CD4-positive, alpha-beta T cell treated with Interferon gamma for 1 hour (primary cell): ENCODE results near the gene LSM14A.
"Not testable (repeated sequence)": the region's sequence is repeated elsewhere in the genome, so short reads cannot be mapped to it uniquely, and the experiment has no call there.

Experiments
- DNase-seq: peaks from one replicate; pipeline ENCODE4 v3.0.0-alpha.2; 2020

LSM14A gene

DNA sequence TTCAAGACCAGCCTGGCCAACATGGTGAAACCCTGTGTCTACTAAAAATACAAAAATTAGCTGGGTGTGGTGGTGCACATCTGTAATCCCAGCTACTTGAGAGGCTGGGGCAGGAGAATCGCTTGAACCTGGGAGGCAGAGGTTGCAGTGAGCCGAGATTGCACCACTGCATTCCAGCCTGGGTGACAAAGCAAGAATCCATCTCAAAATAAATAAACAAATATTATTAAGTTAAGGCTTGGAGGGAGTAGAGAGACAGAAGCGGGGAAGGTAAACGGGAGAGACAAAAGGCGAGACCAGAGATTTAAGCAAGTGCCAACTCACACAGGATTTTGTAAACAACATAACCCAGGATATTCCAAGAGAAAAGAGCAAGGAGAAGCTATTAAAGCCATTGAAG lies 12.8 kb upstream of the LSM14A start:
- not testable (repeated sequence) for DNase-seq

DNA sequence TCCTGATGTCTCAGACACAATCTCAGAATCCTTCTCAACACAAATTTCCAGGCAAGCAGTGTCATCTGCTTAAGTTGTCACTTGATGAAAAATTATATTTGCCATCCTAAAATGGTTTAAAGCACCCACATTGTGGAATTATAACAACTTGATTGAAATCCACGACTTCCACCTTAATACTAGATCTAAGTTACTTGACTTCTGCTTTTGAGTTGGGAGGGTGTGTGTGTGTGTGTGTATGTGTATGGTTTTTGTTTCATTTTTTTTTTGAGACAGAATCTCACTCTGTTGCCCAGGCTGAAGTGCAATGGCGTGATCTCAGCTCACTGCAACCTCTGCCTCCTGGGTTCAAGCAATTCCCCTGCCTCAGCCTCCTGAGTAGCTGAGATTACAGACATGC lies 10.4 kb upstream of the LSM14A start:
- not testable (repeated sequence) for DNase-seq

DNA sequence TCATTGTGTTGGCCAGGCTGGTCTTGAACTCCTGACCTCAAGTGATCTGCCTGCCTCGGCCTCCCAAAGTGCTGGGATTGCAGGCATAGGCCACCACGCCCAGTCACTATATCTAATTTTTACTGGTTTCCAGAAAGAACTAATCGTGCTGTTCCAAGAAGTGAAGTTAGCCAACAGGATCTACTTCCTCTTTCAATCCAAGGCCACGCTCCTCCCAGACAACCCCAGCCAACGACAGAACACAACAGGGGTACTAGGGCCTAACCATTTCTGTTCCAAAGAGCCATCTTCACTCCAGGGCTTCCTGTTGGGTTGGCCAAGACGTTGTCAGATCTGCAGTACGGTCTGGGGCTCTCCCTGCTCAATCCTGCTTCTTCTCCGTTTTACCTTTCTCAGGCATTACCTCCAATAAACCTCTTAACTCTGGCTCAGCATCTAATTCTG lies 7.0 kb upstream of the LSM14A start:
- no peak for DNase-seq

DNA sequence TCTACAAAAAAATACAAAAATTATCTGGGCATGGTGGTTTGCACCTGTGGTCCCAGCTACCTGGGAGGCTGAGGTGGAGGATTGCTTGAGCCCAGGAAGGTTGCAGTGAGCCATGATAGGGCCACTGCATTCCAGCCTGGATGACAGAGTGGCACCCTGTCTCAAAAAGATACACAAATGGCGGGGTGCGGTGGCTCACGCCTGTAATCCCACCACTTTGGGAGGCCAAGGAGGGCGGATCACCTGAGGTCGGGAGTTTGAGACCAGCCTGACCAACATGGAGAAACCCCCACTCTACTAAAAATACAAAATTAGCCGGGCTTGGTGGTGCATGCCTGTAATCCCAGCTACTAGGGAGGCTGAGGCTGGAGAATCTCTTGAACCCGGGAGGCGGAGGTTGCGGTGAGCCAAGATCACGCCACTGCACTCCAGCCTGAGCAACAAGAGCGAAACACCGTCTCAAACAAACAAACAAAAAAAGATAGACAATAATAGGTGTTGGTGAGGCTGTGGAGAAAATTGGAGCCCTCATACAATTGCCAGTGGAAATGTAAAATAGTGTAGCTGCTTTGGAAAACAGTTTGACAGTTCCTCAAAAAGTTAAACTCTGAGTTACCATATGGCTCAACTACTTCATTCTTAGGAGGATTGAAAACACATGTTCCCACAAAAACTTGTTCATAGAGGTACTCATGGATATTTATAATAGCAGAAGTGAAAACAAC lies 2.7 kb upstream of the LSM14A start:
- not testable (repeated sequence) for DNase-seq

DNA sequence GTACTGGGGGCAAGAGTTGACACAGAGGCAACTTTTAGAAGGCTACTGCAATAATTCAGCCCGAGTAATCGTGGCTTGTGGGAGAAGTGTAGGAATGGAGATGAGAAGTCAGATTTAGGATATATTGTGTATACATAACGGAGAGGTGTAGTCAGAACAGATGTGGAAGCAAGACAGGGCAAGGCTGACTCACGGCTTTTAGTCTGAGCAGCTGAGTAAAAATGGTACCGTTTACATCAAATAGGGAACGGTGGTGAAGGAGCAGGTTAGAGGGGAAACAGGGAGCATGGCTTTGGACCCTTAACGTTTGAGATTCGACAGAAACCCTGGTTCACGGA lies 796 bp upstream of the LSM14A start:
- DNase-seq, result no peak

DNA sequence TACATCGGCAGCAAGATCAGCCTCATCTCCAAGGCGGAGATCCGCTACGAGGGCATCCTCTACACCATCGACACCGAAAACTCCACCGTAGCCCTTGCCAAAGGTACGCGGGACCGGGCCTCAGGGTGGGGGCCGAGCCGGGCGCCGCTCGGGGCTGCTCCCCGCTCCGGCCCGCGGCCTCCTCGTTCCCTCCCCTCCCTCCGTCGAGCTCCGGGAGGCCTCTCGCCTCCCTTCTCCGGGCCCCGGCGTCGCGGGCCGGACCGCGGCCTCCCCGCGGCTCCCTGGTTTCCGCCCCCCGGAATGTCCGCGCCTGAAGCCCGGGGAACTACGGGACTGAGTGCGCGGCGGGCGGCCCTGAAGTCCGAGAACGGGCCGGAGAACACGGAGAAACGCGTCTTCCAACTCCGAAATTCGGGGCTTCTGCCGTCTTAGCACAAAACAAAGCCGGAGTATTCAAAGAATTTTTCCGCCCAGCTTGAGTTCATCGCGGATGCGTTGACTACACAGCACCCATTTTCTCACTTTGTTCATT lies 423 bp downstream of the LSM14A start:
- no peak for DNase-seq

DNA sequence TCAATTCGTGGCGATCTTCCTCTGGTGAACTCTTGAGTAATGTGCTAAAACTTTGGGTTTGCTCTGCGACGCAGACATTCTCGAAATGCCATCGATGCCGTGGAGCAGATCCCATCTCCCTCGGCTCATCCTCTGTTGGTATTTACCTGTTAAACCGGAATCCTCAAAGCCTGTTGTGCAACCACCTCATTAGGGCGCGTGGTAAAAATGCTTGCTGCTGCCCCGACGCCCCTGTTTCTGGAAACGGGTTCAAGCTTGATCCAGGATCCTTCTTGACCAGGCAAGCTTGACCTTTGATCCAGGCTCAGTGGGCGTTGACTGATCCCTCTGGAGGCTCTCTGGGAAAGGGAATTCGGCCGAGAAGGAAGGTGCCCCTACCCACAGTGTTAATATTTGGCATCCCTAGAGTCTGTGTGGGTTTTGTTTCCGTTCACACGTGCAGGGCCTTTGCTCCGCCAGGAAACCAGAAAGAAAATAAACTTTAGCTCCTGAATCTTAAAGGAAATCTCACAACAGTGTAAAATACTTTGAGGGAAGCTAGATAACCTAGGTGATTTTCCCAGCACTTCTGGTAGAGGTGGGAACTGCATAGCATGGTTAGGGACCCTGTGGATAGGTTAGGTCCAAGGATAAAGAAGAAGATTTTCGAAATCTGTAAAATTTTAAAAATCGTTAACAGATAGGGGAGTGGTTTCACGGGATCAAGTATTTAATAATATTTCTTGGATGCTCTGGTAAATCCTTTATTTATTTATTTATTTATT lies 1.1 kb downstream of the LSM14A start:
- no peak for DNase-seq

DNA sequence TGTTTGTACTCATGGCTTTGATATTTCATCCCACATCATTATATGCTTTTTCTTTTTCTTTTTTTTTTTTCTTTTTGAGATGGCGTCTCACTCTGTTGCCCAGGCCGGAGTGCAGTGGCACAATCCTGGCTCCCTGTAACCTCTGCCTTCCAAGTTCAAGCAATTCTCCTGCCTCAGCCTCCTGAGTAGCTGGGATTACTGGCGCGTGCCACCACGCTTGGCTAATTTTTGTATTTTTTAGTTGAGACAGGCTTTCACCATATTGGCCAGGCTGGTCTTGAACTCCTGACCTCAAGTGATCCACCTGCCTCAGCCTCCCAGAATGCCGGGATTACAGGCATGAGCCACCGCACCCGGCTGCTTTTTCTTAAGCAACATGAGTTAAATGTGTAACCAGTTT lies 2.9 kb downstream of the LSM14A start:
- not testable (repeated sequence) for DNase-seq

DNA sequence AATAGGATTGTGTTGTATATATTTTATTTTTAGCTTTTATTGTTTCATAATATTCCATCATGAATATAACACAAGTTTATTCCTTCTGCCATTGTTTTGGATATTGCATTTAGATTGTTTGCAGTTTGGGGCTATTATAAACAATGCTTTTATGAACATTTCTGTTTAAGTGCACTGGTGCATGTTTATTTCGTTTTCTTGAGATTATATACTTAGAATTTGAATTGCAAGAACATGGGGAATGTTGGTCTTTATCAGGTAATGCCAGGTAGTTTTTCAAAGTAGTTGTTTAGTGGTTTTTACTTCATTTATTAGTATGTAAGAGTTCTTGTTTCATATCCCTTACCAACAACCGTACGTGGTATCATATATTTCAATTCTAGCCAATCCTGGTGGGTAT lies 4.3 kb downstream of the LSM14A start:
- no peak for DNase-seq

DNA sequence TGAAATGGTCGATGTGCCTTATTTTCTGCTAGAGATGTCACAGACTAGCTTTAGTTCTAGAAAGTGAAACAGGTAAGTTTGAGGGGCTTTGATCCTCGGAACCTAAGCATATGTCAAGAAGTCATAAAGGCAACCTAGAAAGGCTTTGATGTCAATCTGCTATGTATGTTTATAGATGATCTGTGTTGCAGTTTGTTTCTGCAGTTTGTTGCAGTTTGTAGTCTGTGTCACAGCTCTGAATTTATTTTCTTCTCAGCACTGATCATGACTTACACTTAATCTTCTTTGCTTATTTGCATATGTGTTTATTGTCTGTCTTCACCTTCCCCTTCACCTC lies 5.9 kb downstream of the LSM14A start:
- no peak for DNase-seq

DNA sequence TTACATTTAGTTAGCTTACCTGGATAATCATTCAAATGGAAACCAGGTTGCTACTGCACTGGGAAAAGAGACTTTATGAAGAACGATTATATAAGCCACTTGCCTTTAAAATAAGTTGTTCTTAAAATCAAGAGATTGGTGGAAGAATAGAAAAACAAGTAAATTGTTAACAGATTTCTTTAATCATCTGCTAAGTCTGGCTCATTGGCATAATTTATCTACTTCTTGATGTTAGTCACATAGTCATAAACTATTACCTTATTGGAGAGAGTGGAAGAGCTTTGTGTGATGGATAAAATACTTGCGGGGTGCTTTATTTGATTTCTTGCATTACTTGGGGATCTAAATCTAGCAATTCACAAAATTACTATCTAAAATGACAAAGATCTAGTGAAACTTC lies 6.8 kb downstream of the LSM14A start:
- DNase-seq, result no peak

DNA sequence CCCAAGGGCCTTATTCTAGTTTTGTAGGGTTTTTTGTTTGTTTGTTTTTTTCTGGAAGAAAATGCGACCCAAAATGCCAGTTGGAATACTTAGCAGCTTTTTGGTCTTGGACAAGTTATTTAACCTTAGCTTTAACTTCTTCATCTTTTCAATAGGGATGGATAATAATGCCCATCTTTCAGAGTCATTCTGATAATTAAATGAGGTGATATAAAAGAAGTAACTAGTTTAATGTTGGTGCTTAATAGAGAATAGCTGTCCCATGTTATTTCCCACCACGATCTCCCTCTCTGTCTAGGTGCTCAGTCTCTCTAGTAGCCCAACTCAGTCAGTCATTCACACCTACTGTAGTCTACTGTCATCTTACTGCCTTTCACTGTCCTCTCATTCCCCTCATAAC lies 8.0 kb downstream of the LSM14A start:
- no peak for DNase-seq

DNA sequence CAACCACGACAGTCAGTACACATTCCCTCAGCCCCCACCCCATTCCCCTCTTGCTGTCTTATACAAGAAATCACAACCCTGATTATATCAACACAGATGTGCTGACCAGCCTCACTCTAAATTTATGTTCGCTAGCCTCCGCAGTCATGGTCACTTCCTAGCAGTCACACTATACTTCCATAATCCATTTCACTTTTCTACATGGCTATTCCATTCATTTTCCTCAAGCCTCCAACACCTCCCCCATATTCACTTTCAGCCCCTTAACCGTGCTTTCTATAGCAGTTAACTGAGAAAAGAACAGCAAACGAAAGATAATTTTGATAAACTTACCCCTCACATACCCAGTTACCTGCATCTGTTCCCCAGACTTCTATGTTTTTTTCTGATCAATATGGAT lies 8.4 kb downstream of the LSM14A start:
- no peak for DNase-seq

DNA sequence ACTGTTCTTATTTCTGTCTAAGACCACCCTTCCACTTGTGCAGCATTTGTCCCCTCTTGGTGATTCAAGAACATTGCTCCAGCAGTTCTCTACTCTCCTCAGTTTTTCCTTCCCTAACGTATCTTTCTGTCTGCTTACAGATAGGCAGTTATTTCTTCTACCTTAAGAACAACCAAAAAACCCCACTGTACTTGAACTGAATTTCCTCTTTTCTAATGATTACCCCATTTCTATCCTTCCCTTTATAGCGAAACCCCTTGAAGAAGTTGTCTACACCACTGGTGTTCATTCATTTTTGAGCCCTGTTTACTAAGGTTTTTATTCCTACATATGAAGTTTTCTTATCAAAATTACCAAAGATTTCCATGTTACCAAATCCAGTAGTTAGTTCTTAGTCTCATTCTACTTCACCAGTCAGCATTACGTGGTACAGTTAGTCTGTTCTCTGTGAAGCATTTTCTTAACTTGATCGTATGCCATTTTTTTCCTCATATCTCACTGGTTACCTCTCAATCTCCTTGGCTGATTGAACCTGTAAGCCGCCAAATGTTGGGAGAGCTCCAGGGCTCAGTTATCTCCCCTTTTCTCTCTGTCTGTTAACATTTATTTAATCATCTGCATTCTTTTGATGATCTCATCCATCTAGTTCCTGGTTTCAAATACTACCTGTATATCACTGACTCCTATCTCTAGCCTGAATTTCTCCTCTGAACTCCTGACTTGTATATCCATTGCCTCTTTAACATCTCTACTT lies 9.0 kb downstream of the LSM14A start:
- no peak for DNase-seq

DNA sequence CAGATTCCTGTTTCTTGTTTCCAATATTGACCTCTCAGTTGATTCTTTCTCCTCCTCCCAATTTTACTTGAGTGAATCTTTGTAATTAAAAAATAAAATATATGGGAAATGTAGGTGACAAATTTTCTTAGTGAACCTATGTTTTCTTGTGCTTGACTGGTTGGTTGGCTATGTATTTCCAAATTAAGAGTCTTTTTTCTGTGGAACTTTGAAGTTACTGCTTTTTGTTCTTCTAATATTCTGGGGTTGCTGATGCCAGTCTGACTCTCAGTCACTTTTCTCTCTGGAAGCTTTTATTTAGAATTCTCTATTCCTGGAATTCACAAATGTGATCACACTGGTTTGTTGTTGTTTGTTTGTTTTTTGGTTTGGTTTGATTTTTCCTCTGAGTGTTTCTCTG lies 9.8 kb downstream of the LSM14A start:
- no peak for DNase-seq

DNA sequence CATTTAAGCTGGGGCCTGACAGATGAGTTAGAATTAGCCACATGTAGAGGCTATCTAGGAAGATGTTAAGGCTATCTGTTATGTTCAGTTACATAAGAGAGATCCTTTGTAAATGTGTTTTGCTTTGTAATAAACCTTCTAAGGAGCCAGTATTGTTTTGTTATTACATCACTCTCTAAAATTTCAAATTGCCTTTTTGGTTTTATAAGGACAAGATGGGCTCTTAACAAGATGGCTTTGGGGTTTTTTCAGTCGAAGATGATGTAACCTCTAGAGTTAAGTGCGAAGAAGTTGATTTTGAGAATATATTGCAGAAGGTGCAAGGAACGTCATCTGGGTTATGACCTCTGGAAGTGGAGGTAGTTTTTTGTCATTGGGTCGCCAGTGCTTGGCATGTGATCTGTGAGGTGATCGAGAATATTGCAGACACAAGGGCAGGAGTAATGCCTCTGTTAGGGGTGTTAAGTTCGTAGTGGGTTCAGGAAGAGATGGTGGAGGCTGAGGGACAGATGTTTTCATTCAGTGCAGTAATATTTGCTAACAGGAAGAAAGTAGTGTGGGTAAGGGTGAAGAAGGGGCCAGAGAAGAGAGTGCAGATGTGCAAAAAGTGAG lies 12.7 kb downstream of the LSM14A start:
- no peak for DNase-seq

DNA sequence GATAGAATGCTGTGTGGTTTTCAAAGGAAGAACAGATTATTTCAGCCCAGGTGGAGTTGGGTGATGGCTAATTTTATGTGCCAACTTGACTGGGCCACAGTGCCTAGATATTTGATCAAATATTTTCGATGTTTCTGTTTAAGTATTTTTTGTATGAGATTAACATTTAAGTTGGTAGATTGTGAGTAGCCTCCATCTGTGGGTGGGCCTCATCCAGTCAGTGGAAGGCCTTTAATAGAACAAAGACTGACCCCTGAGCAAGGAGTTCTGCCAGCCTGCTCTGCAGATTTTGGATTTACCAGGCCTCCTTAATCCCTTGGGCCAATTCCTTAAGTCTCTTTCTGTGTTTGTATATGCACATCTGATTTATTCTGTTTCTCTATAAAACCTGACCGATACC lies 13.9 kb downstream of the LSM14A start:
- no peak for DNase-seq

DNA sequence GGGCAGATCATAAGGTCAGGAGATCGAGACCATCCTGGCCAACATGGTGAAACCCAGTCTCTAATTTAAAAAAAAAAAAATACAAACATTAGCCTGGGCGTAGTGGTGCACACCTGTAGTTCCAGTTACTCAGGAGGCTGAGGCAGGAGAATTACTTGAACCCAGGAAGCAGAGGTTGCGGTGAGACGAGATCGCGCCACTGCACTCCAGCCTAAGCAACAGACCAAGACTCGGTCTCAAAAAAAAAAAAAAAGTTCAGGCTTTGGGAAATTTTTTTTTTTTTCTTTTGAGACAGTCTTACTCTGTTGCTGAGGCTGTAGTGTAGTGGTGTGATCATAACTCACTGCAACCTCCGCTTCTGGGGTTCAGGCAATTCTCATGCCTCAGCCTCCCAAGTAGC lies 14.7 kb downstream of the LSM14A start:
- DNase-seq, result no peak

DNA sequence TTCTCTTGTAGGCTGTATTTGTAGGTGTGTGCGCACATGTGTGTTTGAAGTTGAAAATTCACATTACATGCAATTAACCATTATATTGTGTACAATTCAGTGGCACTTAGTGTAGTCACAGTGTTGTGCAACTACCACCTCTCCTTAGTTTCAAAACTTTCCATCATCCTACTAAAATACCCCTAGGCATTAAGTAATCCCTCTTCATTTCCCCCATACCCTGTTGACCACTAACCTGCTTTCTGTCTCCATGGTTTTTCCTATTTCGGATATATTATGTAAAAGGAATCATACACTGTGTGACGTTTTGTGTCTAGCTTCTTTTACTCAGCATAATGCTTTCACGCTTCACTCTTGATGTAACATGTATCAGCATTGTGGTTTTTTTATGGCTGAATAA lies 16.1 kb downstream of the LSM14A start:
- no peak for DNase-seq

DNA sequence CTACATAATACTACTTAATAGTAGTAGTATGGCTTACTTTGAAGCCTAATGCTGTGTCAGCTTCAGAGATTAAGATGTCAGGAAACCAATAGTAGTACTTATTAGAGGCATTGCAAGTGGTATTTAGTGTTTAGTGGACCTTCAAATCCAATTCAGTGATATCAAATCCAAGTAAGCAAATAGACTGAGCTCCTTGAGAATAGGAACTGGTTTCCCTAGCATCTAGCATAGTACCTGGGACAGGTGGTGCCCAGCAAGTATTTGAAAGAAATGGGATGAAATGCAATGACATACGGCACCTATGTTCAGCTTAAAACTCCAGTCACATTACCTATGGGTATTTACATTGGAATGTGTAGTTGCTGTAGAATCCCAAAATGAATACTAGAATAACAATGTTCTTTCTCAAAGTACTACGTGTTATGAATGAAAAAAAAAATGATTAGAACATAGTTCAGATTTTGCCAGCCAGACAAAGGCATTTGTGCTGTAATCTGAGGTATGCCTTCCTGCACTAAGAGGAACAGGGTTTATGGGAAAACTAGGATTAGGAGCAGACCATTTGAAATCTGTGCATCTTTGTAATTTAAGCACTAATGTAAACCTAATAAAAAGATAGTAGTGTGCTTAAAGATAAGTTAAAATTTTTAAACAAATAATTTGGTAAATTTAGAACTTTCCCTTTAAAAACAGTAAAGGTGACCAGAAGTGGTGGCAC lies 17.1 kb downstream of the LSM14A start:
- no peak for DNase-seq

DNA sequence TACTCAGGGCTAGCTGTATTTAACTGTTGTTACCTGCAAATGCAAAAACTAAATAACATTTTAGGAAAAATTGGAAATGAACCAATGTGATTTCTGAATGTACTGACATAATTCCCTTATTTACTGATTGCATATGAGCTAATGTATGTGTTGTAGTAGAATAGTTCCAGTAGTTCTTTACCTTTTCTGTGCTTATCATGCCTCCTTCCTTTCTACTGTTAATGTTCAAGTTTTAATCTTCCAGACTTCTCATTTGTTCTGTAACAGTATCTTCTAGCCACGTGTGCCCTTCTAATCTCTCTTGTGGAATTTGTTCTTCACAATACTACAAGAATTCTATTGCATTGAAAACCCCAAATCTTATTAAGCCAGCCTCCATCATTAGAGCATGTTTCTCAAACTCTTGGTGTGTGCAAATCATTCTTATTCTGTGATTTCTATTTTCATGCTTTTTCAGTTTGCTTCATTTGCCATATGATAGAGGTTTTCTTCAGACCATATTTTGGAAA lies 17.7 kb downstream of the LSM14A start:
- DNase-seq, result no peak

DNA sequence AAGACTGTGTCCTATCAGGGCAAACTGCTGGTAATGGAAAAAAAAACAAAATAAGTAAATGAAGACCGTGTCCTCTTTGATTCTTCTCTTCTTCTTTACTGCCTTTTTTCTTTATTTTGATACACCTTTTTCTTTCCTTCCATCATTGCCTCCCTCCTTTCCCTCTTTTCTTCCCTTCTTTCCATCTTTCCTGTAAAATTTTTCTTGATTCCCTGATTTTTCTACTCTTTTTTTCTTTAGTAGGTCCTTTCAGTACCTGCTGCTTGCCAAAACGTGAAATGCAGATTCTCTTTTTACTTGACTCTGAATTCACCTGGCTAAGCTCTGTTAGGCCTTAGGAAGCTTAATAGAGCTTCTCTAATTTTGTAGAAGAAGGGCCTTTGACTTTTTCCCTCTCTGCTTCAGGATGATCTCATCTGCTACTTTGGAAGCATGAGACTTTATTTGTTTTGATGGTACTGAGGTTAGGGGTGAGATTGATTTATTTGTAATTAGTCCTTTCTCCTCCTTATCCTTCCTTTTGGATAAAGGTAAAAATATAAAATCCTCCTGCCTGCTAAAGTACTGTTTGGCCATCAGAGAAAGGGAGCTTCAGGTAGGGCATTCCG lies 19.2 kb downstream of the LSM14A start:
- no peak for DNase-seq
